Measurements from ENCODE around the gene APOC1.

The APOC1 gene

DNA sequence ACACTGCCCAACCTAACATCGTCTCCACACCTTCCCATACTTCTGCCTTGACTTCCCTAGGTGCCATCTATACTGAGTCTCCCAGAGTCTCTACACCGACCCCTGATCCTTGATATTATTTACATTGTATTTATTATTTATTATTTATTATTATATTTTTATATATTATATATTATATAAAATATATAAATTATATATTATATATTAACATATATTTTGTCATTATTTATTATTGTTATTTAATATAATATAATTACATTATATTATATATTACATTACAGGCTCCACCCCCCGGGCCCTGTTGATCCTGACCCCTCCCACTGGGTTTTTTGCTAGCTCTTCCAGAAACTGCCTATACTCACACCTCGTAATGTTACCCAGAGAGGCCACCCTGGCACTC lies 41.7 kb upstream of the APOC1 start:
- H3K9me2 ChIP-seq (ENCODE audit: low read depth, low read length): no peaks in the 10 kb centered on the region
- no peaks in the 10 kb centered on the region for H3K79me2 ChIP-seq (ENCODE audit: insufficient read depth, low read length)
- no peak overlapping the region for H3K27ac ChIP-seq (ENCODE audit: low read depth, low read length, poor library complexity, severe bottlenecking)
- H3K27me3 ChIP-seq (ENCODE audit: insufficient read depth, low read length): no peaks in the 10 kb centered on the region
- no peak overlapping the region for H2AFZ ChIP-seq (ENCODE audit: low read length)
- no peaks in the 10 kb centered on the region for H3K9me3 ChIP-seq (ENCODE audit: low read length)
- H3K9ac ChIP-seq (ENCODE audit: low read length): no peak overlapping the region
- no peaks in the 10 kb centered on the region for H4K20me1 ChIP-seq (ENCODE audit: insufficient read depth, low read length)
- H3K36me3 ChIP-seq (ENCODE audit: insufficient read depth, low read length): no peaks in the 10 kb centered on the region
- H3K4me3 ChIP-seq (ENCODE audit: low read depth, low read length, poor library complexity, severe bottlenecking): no peak overlapping the region
- no peaks in the 10 kb centered on the region for H3K4me1 ChIP-seq (ENCODE audit: insufficient read depth, low read length, severe bottlenecking)
- TF ChIP-seq, protein P1, sequence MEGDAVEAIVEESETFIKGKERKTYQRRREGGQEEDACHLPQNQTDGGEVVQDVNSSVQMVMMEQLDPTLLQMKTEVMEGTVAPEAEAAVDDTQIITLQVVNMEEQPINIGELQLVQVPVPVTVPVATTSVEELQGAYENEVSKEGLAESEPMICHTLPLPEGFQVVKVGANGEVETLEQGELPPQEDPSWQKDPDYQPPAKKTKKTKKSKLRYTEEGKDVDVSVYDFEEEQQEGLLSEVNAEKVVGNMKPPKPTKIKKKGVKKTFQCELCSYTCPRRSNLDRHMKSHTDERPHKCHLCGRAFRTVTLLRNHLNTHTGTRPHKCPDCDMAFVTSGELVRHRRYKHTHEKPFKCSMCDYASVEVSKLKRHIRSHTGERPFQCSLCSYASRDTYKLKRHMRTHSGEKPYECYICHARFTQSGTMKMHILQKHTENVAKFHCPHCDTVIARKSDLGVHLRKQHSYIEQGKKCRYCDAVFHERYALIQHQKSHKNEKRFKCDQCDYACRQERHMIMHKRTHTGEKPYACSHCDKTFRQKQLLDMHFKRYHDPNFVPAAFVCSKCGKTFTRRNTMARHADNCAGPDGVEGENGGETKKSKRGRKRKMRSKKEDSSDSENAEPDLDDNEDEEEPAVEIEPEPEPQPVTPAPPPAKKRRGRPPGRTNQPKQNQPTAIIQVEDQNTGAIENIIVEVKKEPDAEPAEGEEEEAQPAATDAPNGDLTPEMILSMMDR (IDR thresholded peaks at IDR 0.05; ENCODE audit: low read length): no peak
- H3F3A ChIP-seq (ENCODE audit: insufficient read depth, low read length): no peaks in the 10 kb centered on the region
- H3K4me2 ChIP-seq (ENCODE audit: low read length): no peak overlapping the region

DNA sequence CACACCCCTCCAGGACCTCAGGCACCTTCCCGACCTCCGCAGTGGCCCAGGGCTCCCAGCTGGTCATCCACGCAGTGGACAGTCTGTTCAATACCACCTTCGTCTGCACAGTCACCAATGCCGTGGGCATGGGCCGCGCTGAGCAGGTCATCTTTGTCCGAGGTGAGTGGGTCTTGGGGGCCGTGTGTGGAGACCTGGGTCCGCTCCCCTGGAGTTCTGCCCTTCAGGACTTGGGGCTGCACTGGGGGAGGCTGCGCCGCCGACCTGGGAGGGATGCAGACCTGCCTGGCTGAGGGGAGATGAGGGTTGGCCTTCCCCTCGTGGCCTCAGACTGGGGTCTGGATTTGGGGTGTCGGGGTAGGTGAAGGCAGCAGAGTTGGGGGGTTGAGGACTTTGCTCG lies 40.1 kb upstream of the APOC1 start:
- Histone ChIP-seq H3K27me3 (ENCODE audit: insufficient read depth, low read length) (0 out of 2 replicates have a peak, but pooled peaks cover 7% of the 10 kb centered on the region), H3K79me2 (ENCODE audit: insufficient read depth, low read length) (no peaks in the 10 kb centered on the region), H3K9me2 (ENCODE audit: low read depth, low read length) (no peaks in the 10 kb centered on the region), H3K4me2 (ENCODE audit: low read length) (no peak overlapping the region), H3K4me1 (ENCODE audit: insufficient read depth, low read length, severe bottlenecking) (no peaks in the 10 kb centered on the region), H4K20me1 (ENCODE audit: insufficient read depth, low read length) (no peaks in the 10 kb centered on the region), H3K9me3 (ENCODE audit: low read length) (no peaks in the 10 kb centered on the region), H3K36me3 (ENCODE audit: insufficient read depth, low read length) (no peaks in the 10 kb centered on the region), H2AFZ (ENCODE audit: low read length) (no peak overlapping the region), H3K9ac (ENCODE audit: low read length) (no peak overlapping the region), H3F3A (ENCODE audit: insufficient read depth, low read length) (no peaks in the 10 kb centered on the region), H3K4me3 (ENCODE audit: low read depth, low read length, poor library complexity, severe bottlenecking) (no peak overlapping the region), H3K27ac (ENCODE audit: low read depth, low read length, poor library complexity, severe bottlenecking) (no peak overlapping the region)
- no peak for TF ChIP-seq EZH2 (IDR thresholded peaks at IDR 0.05; ENCODE audit: borderline replicate concordance, low read length)
- TF ChIP-seq, protein P1 (IDR thresholded peaks at IDR 0.05; ENCODE audit: low read length): no peak

DNA sequence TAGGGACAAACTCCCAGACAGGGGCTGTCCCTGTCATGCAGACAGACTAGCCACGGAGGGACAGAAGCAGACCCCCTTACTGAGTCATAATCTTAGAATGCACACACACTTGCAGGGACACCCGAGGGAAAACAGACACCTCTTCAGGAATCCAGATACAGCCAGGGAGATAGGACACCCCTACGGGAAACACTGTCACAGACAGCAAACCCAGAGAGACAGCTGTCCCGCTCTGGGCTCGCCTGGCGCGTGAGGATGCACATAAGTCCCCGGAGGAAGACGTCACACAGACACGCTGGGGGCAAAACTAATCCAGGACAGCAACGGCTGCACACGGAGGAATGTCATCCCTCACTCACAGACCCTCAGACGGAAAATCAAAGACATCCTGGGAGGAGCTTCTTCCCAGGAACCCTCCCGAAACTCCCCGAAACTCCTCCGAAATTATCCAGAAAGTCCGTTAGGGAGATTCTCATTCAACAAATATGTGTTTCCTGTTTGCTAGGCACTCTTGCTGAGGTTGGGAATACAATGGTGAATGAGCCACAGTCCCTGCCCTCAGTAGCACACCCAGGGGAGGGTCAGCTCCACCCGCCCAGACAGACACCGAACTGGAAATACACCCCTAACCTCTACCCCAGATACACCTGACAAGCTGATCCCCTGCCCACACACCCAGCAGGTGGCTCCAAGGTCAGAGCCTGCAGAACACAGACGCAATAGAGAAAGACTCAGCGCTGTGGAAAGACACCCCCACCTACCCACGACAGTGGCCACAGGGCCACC lies 38.5 kb upstream of the APOC1 start:
- no peaks in the 10 kb centered on the region for H3K36me3 ChIP-seq (ENCODE audit: insufficient read depth, low read length)
- H3K9ac ChIP-seq (ENCODE audit: low read length): no peak overlapping the region
- no peak overlapping the region for H3K4me2 ChIP-seq (ENCODE audit: low read length)
- no peaks in the 10 kb centered on the region for H4K20me1 ChIP-seq (ENCODE audit: insufficient read depth, low read length)
- no peak overlapping the region for H2AFZ ChIP-seq (ENCODE audit: low read length)
- H3F3A ChIP-seq (ENCODE audit: insufficient read depth, low read length): no peaks in the 10 kb centered on the region
- no peaks in the 10 kb centered on the region for H3K79me2 ChIP-seq (ENCODE audit: insufficient read depth, low read length)
- no peak for TF ChIP-seq EZH2 (IDR thresholded peaks at IDR 0.05; ENCODE audit: borderline replicate concordance, low read length)
- TF ChIP-seq, protein P1 (IDR thresholded peaks at IDR 0.05; ENCODE audit: low read length): no peak
- H3K4me1 ChIP-seq (ENCODE audit: insufficient read depth, low read length, severe bottlenecking): no peaks in the 10 kb centered on the region
- no peaks in the 10 kb centered on the region for H3K9me3 ChIP-seq (ENCODE audit: low read length)
- H3K27ac ChIP-seq (ENCODE audit: low read depth, low read length, poor library complexity, severe bottlenecking): no peak overlapping the region
- H3K4me3 ChIP-seq (ENCODE audit: low read depth, low read length, poor library complexity, severe bottlenecking): no peak overlapping the region
- H3K9me2 ChIP-seq (ENCODE audit: low read depth, low read length): no peaks in the 10 kb centered on the region
- H3K27me3 ChIP-seq (ENCODE audit: insufficient read depth, low read length): 0 out of 2 replicates have a peak, but pooled peaks cover 7% of the 10 kb centered on the region
